ENCODE data around the gene RNF40.

The RNF40 gene

DNA sequence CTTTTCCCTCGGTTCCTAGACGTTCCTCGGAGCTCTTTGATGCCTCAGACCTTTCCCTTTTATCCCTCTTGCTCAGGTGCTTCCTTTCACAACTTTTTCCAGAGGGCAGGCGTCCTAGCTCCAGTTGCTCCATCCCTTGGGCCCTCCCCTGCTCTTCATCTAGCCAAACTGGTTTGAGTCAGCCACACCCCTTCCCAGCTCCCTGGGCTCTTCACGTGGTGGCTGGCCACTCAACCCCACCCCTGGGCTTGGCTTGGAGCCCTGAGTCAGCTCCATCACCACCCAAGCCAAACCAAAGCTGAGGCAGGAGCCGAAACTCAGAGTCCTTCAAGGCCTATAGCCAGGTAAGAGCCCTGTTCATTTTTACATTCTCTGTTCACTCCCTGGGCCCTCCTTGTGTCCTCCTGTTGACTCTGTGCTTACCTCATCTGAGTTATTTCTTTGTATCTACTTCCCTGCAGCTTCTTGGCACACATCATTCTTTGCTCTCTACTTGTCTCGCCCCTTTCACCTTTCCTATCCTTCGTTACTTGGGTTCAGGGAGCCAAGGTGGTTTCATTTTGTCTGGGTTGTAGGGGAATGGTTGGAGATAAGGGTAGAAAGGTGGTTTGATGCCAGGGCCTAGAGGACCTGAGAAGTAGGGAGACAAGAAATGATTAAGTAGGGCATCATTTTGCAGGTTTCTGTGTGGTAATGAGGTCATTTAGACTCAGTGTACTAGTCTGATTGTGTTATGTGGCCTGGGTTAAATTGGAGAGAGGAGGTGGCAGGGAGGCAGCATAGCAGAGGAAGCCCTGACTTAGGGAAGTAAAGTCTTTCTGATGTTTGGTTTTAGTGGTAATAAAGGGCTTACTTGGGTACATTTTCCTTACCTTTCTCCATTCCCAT is 21.5 kb upstream of the RNF40 start:
- DNase-seq (ENCODE audit: low spot score), result peak; percentile 96

DNA sequence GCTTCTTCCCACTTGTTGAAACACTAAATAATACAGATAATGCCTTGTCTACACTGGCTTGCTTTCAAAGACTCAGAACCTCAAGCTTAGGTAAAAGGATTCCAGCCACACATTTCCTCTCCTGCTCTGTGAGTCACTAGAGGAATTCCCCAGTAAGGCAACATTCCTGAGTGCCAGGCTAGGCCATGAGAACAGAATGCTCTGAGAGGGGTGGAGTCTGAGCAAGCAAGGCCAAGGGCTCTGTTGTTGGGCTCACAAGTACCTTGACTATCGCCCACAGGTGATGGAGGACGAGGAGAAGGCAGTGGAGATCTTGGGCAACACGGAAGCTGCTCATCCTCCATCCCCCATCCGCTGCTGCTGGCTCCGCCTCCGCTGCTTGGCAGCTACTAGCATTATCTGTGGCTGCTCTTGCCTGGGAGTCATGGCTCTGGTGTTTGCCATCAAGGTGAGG is 20.6 kb upstream of the RNF40 start:
- peak; percentile 98 for DNase-seq (ENCODE audit: low spot score)

DNA sequence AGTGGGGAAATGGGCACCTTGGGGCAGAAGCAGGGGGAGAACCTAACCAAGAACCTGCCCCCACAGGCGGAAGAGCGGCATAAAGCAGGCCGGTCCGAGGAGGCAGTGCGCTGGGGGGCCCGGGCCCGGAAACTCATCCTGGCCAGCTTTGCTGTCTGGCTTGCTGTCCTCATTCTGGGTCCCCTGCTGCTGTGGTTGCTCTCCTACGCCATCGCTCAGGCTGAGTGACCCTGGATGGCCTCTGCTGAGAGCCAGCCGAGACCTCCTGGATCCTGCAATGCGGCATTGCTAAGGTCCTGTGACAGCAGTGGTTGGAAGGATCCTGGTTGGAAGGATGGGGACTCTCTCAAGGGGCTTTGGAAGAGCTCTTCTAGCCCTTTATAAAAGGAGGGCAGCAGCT is 18.4 kb upstream of the RNF40 start:
- no peak for DNase-seq (ENCODE audit: low spot score)

DNA sequence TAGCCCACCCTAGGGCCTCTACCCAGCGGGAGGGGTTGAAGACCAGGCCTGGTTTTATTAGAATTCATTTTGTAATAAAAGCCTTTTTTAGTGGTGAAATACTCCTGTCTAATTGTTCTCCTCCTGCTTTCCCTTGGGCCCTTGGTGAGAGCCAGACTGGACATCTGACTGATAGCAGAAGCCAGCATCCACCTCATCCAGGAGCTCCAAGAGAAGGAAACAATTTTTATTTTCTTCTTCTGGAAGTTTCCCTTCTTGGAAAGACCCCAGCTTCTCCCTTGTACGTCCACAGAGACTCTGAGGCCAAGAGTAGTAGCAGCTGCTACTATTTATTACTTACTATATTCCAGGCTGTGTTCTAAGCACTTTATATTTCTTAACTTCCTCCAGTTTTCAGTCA is 17.9 kb upstream of the RNF40 start:
- DNase-seq (ENCODE audit: low spot score), result no peak

DNA sequence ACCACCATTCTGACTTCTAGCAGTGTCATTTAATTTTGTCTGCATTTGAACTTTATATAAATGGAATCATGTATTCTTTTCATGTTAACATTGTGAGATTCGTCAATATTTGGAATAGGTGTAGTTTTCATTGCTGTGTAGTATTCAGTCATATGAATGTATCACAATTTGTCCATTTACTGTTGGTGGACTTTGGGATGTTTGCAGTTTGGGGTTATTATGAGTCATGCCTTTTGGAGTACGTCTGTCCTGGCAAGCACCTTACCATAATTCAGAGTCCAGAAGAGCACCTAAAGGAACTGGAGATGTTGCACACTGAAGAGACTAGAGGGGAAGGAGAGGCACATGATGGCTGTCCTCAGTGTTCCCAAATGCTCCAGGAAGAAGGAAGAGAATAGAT is 17.0 kb upstream of the RNF40 start:
- DNase-seq (ENCODE audit: low spot score), result no peak

DNA sequence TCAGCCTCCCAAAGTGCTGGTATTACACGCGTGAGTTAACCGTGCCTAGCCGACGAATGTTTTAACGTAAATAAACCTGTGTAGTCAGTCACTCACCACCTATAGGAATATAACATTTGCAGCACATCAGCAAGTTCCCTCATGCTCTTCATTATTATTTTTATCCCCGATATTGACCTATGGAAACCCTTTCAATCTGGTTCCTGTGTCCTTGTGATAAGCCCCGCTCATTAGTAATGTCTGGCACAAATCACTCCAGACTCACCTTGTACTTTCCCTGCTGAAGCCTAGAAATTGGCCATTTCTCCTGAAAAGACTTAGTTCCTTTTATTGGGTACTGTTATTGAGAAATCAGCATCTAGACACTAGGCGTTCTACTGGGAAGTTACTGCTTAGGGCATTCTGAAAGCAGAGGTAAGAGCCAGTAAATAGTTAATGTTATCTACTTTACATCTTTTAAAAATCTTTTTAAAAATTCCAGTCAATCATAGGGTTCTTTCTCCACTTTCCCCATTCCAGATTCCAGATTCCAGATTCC is 15.4 kb upstream of the RNF40 start:
- no peak for DNase-seq (ENCODE audit: low spot score)

DNA sequence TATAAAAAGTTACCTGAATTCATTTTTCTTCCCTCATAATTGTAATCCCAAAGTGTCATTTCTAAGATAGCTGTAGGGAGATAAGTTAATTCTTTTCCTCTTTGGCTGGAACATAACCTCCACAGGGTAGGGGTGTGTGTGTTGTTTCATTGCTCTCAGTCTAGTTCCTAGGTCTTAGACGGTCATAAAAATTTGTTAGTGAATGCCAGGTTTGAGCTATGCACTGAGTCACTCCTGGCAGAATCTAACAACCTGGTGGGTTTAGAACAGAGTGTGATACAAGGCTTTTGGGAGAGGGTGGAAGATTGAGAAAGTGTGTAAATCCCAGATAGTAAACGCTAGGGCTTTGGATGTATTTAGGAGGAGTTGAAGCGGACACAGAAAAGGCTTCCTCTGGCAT is 14.8 kb upstream of the RNF40 start:
- DNase-seq (ENCODE audit: low spot score), result peak; percentile 62

DNA sequence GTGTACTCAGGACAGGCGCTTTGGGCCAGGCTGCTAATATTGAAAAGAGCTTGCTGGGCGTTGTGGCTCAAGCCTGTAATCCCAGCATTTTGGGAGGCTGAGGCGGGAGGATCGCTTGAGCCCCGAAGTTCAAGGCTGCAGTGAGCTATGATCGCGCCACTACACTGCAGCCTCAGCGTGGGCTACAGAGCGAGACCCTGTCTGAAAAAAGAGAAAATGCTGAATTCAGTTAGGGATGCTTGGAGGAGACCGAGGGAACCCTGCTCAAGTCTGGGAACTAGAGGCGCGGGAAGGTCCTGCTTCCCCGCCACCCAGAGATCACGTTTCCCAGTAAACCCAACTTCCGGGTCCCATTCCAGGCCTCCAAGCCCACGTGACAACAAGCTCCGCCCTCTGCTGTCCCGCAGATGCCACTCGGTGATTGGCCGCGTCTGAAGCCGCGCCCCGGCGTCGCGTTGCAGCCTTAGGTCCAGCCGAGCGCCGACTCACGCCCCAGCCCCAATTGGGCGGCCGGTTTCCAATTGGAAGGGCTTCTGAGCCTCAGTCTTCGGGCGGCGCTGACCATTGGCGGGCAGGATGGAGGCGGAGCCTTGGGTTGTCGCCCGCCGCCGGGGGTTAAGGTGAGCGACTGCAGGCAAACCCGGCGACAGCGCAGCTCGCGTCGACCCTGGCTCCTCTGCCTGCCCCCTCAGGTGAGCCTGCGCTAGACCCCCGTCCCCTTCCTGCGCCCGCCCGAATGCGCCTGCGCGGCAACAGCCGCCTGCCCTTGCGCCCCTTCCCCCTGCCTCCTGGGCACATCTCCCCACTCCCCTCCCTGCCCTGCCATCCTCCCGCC is 14.1 kb upstream of the RNF40 start, which contains the start of gene PHKG2:
Gene PHKG2 (plus strand): TSS at position 627 of the 835 bp plus-strand sequence. CDS start 396 bp downstream, outside the sequence.
- peak; percentile 99 for DNase-seq (ENCODE audit: low spot score)

DNA sequence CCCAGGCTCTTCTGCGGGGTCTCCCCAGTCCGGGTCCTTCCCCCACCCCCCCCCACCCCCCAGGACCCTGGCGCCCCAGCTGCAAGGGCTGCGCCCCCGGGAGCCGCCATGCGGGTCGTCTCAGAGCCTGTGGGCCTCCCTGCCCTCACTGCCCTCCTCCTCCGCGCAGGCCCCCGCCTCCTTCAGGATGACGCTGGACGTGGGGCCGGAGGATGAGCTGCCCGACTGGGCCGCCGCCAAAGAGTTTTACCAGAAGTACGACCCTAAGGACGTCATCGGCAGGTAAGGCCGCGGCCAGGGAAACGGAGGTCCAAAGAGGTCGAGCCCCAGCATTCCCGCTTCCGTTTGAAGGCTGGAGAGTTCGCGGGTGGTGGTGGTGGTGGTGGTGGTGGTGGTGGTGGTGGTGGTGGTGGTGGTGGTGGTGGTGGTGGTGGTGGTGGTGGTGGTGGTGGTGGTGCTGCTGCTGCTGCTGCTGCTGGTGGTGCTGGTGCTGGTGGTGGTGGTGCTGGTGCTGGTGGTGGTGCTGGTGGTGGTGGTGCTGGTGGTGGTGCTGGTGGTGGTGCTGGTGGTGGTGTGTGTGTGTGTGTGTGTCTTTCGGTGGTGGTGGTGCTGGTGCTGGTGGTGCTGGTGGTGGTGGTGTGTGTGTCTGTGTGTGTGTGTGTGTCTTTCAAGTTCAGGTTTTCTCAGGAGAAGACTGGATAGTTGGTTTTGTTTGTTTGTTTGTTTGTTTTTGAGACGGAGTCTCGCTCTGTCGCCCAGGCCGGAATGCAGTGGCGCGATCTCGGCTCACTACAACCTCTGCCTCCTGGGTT is 13.3 kb upstream of the RNF40 start:
- peak; percentile 67 for DNase-seq (ENCODE audit: low spot score)

DNA sequence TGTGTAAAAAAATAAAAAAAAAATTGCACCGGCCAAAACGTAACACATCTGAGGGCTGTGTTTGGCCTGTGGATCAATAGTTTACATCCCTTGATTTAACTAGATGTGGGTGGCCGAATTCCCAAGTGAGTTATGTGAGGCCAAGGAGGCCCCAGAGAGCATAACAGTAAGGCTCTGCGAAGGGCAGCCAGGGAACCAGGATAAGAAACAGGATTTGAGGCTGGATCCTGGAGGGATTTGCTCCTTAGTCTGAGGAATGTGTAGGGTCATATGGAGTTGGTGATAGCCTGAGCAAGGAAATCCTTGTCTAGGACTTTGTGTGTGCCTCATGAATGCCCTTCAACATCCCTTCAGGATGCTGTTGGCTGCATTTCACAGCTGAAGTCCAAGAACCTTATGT is 11.9 kb upstream of the RNF40 start:
- no peak for DNase-seq (ENCODE audit: low spot score)

DNA sequence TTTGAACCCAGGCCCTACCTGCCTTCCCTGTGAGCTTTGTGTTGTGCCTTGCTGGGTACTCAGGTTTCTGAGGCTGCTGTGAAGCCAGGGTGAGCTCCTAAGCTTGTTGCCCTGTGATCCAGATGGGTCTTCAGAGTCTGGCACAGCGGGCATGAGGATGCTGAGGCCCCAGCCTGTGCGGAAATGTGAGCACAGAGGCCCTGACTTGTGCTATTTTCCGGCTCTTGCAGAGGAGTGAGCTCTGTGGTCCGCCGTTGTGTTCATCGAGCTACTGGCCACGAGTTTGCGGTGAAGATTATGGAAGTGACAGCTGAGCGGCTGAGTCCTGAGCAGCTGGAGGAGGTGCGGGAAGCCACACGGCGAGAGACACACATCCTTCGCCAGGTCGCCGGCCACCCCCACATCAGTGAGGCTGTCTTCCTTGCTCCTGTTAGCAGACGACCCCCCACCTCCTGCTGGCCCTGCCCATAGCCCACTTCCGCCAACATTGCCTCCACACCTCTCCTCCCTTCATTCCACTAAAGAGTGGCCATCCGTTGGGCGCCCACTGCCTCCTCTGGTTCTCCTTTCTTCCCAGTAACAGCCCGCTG is 11.2 kb upstream of the RNF40 start:
- DNase-seq (ENCODE audit: low spot score), result no peak

DNA sequence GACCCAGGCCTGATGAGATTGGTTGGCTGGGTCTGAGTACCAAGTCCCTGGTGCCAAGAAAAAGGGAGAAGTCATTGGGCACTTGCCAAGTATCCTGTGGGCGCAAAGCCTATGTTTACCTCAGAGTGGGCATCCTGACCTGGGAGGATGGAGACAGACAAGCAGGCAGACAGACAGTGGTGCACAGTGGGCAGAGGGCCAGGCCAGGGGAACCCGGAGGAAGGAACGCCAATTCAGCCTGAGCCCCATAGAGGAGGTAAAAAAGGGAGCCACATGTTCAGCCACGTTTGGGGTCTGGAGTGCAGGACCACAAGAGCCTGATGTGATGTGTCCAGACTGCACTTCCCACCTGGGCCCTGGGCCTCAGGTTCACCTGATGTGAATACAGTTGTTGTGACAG is 8.5 kb upstream of the RNF40 start:
- DNase-seq (ENCODE audit: low spot score), result no peak

DNA sequence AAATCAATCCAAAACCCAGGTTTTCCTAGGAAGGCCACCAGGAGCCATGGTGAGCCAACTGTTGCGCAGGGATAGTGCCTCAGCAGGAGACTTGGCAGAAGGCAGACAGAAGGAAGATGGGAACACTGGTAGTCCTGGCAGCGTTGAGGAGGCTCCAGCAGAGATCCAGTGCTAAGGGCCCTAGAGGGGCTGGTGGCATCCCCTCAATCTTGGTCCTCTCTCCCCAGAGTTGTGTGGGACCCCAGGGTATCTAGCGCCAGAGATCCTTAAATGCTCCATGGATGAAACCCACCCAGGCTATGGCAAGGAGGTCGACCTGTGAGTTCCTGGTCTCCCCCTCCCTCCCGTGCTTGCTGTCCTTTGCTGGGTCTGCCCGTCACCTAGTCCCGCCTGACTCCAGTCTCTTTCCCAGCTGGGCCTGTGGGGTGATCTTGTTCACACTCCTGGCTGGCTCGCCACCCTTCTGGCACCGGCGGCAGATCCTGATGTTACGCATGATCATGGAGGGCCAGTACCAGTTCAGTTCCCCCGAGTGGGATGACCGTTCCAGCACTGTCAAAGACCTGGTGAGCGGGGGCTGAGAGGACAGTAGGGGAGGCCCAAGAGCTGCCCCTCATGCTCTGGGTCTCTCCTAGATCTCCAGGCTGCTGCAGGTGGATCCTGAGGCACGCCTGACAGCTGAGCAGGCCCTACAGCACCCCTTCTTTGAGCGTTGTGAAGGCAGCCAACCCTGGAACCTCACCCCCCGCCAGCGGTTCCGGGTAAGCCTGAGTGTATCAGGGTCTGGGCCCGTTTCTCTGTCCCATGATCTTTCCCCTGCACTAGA is 6.0 kb upstream of the RNF40 start:
- DNase-seq (ENCODE audit: low spot score), result no peak

DNA sequence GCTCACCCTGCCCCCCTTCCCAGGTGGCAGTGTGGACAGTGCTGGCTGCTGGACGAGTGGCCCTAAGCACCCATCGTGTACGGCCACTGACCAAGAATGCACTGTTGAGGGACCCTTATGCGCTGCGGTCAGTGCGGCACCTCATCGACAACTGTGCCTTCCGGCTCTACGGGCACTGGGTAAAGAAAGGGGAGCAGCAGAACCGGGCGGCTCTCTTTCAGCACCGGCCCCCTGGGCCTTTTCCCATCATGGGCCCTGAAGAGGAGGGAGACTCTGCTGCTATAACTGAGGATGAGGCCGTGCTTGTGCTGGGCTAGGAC is 5.4 kb upstream of the RNF40 start:
- no peak for DNase-seq (ENCODE audit: low spot score)

DNA sequence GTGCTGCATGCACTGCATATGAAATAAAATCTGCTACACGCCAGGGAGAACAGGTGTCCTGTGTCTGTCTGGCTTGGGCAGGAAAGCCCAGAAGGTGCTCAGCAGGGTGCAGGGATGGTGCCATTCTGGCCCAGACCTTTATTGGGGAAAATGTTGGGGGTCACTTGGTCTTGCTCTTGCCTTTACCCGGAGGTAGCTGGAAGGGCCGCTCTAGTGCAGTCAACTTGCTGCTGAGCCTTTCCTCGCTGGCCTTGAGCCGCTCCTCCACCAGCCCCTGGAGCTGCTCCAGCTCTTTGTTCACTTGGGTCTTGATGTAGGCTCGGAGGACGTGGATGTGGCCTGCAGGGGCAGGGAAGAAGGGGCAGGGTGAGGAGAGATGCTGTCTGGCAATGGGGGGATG is 4.8 kb upstream of the RNF40 start:
- no peak for DNase-seq (ENCODE audit: low spot score)

DNA sequence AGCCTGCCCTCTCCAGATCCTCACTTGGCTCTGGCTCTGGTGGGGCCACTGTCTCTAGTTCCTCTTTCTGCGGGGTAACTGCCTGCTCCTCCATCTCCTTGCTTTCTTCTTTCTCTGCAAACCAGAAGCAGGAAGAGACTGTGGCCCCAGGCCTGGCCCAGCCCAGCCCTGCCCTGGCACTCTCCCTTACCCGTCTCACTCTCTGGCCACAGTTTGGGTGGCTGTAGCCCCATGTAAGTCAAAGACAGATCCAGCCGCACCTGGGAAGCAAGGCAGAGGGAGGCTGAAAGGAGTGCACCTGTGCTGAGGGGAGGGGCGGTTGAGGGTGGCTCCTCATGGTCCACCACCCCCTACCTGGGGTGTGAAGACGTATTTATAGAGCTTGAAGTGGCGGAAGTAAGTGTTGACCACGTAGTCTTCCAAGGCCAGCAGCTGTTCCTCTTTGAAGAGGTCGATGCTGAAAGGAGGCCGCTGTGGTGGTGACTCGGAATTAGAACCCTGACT is 3.1 kb upstream of the RNF40 start:
- no peak for DNase-seq (ENCODE audit: low spot score)

DNA sequence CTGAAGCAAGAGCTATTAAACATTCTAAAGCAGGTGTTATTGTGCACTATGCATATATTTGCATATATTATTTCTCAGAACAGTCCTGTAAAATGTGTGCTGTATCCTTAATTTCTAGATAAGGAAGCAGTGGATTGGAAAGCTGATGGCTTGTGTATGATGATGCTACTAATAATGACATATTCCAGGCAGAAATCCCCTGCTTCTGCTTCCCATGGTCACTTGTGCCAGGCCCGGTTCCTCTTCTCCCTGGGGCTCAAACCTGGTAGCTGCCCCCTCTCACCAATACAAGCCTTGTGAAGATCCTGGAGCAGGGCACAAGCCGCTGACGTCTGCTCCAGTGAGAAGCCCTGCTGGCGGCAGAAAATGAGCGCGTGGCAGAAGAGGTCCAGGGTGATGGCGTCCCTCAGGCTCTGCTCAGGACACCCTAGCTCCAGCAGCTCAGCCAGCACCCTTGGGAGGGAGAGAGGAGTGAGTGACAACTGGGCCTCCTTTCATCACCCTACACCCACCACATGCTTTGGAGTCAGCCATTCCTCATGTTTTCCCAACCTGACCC is 2.0 kb upstream of the RNF40 start:
- DNase-seq (ENCODE audit: low spot score), result no peak

DNA sequence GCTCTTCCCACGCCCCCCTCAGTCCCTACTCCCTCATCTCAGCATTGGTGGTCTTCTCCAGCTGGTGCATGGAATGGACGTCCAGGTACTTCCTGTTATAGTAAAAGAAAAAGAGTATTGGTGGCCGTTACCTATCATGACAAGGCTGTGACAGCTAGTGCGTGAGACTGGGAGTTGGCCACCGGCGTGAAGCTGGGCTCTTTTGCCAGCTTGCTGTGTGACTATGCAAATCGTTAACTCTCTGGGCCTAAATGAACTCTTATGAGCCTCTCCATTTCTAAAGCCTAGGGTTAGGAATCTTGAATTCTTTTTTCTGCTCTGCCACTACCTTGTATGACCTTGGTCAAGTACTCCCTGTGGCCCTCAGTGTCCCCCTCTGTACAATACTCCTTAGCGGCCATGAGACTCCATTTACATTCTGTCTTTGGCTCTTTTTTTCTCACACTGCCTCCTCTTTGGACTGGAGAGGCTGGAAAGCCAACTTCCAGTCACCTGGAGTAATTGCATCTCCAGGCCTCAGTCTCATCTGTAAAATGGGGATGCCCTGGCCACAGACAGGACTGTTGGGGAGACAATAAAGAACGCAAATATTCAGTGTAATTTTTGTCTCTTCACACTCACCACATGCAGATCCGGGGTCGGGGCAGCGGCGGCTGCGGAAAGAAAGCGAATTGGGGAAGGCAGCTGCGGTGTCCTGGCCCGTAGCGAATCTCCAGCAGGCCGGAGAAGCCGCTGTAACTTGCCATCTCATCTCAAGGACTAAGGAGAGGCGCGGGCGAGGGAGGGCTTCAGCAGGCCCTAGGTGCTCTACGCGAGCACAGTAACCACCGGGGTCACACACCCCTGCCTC is 1.3 kb upstream of the RNF40 start:
- no peak for DNase-seq (ENCODE audit: low spot score)

DNA sequence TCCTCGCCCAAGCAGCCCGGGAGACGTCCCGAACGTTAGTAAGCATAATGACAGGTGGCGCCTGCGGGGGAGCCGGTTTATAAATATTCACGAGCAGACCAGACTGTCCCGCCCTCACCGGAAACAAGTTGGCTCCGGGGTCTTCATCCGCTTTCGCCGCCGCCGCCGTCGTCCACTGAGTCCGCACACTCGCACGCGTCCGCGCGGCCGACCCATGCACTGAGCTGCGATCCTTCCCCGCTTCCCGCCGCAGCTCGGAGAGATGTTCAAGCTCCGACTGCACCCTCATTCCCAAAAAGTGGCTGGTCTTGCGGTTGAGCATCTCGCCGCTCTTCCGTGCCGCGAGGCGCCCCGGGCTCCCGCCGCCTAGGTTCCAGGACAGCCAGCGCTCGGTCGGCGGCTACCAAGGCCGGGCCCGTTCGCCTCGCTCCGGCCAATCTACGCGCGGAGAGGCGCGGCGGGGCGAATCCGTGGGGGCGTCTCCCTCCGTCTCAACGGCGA is 645 bp upstream of the RNF40 start:
- peak; percentile 62 for DNase-seq (ENCODE audit: low spot score)
